22Rv1 (cell line): ENCODE results near the gene PADI6.

Experiments
- CTCF ChIP-seq: fragments of 450-650 bp; IDR thresholded peaks from 2 replicates; pipeline ENCODE4 v1.5.1; 2017; ENCODE audit warnings: mild to moderate bottlenecking
- ZFX ChIP-seq: fragments of 450-650 bp; IDR thresholded peaks from 2 replicates; pipeline ENCODE4 v1.6.1; 2017; ENCODE audit warnings: antibody characterized with exemption, borderline replicate concordance

- no peak for TF ChIP-seq CTCF
- TF ChIP-seq ZFX, result no peak
Measured at GRCh38 chr1:17339521-17339920, 32.5 kb upstream of the PADI6 start.
